GM21526 (cell line): Measurements from ENCODE around the gene PLEKHN1.
A peak's percentile ranks its signal among the peaks of the same experiment; 100 is the strongest.
"Not testable (repeated sequence)": the region's sequence is repeated elsewhere in the genome, so short reads cannot be mapped to it uniquely, and the experiment has no call there.

ENCODE experiments used
- ATAC-seq: cut with Tn5 transposase; IDR thresholded peaks from one replicate; pipeline ENCODE4 v1.9.1; 2021; ENCODE audit warnings: moderate library complexity; ENCODE audit not compliant: unreplicated experiment, low FRiP score

PLEKHN1 gene

GRCh38 chr1:1003618-1004419, 37.5 kb downstream of the PLEKHN1 start:
- no peak for ATAC-seq

GRCh38 chr1:1004420-1004779, 38.1 kb downstream of the PLEKHN1 start:
- ATAC-seq = no peak

DNA sequence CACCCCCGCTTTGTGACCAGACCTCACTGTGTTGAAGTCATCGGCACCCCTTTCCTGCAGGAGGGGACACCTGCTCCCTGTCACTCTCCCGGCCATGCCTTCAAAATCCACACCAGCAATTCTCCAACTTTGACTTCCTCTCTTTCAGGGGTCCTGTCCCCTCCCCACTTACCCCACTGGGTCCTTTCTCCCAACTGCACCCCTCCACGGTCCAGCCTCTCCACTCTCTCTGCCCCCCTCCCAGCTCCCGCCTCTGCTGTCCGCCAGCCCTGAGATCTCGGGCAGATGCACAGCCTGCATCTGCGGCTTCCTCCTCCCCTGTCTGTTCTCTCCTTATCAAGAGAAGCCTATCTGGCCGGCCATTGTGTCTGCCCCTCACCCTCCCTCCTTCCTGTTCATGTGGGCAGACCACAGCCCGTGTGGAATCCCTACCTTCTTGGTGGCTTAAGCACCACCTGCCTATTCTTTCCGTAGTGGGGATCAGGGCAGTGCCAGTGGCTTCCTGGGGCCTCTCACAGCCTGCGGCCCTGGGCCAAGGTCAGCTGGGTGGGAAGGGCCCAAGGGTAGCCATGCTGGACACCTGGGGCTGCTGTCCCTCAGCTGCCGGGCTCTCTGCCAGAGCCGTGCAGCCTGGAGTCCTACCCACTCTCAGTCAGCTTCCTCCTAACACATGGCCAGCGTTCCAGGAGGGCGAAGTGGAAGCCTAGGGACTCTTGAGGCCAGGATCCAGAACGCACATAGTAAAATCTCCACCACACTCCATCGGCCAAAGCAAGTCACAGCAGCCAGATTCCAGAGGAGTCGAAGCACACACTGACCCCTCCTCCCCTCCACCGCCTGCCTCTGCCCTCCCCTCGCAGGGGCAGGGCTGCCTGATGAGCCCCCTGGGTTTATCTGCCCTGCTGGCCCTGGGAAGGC, 38.8 kb downstream of the PLEKHN1 start:
- no peak for ATAC-seq

GRCh38 chr1:1005774-1006304, 39.6 kb downstream of the PLEKHN1 start:
- no peak for ATAC-seq

- ATAC-seq = no peak
Measured at GRCh38 chr1:1006305-1007159, 40.2 kb downstream of the PLEKHN1 start.

DNA sequence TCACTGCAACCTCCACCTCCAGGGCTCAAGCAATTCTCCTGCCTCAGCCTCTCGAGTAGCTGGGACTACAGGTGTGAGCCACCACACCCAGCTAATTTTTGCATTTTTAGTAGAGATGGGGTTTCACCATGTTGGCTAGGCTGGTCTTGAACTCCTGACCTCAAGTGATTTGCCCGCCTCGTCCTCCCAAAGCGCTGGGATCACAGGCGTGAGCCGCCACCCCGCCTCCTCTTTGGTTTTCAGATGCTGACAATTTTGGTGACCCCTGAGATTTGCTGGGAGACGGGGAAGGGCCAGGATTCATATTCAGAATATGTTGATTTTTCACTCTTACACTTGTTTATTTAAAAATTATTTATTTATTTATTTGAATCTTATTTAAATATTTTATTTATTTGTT, 43.8 kb downstream of the PLEKHN1 start:
- ATAC-seq = not testable (repeated sequence)

DNA sequence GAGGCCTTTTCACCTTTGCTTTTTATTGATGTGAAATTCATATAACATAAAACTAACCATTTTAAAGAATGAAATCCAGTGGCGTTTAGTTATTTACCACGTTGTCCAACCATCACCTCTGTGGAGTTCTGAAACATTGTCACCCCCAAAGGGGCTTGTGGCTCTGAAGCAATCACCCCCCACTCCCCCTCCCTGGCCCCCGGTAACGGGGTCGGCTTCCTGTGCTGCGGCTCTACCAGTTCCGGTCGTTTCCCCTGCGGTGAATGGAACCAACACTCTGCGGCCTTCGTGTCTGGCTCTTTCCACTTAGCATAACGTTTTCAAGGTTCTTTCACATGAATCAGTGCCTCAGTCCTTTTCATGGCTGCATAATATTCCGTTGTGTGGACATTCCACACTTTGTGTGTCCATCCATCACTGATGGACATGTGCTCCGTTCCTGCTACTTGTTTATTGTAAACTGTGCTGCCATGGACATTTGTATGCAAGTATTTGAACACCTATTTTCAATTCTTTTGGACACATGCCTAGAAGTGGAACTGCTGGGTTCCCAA, 45.2 kb downstream of the PLEKHN1 start:
- no peak for ATAC-seq

- ATAC-seq = not testable (repeated sequence)
Measured at GRCh38 chr1:1012736-1013104, 46.4 kb downstream of the PLEKHN1 start.

- ATAC-seq = peak; percentile 60
Measured at GRCh38 chr1:1013105-1013921, 47.0 kb downstream of the PLEKHN1 start, which contains the start of gene ISG15. Gene ISG15, plus strand, starts transcription at chr1:1013497. Its CDS starts 77 bp downstream, at chr1:1013574.

DNA sequence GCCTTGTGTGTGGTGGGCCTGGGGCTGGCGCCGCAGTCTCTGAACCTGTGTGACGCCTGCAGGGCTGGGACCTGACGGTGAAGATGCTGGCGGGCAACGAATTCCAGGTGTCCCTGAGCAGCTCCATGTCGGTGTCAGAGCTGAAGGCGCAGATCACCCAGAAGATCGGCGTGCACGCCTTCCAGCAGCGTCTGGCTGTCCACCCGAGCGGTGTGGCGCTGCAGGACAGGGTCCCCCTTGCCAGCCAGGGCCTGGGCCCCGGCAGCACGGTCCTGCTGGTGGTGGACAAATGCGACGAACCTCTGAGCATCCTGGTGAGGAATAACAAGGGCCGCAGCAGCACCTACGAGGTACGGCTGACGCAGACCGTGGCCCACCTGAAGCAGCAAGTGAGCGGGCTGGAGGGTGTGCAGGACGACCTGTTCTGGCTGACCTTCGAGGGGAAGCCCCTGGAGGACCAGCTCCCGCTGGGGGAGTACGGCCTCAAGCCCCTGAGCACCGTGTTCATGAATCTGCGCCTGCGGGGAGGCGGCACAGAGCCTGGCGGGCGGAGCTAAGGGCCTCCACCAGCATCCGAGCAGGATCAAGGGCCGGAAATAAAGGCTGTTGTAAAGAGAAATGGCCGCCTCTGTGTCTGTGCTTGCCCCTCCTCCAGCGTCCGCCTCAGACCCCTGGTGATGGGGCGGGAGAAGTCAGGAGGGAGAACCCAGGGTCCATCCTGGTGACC, 47.8 kb downstream of the PLEKHN1 start:
- no peak for ATAC-seq

DNA sequence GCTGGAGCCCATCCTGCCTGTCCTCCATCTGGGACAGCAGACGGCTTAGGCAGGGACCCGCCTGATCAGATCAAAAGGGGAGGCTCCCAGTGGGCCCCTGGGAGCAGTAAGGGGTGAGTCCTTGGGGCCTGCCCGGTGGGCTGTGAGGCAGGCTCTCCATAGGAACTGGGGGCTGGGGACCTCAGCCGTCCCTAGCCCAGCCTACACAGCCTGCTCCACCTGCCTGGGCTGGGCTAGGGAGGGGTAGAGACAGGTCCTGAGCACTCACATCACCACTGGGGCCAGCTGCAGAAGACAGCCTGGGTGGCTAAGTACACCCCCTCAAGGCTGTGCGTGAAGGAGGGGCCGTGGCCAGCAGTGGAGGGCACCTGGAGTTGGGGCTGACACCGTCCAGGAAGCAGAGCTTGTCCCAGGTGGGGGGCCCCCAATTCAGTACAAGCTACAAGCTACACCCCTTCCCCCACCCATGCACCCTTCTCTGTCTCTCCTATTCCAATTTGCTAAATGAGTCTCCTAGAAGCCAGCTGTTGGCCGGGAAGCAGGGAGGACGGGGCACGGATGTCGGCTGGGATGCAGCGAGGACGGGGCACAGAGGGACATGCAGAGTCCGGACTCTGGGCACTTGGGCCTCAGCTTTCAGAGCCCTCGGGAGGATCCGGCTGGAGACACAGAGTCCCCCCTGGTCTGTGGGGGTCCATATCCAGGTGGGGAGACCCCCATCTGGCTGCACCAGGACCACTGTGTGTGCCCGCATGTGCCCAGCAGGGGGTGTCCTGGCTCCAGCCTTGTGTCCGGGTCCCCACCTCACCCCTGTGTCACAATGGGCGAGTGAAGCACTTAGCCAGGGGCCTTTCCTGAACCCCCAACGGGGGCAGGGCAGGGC, 48.8 kb downstream of the PLEKHN1 start:
- no peak for ATAC-seq

GRCh38 chr1:1017397-1018320, 51.4 kb downstream of the PLEKHN1 start:
- ATAC-seq = not testable (repeated sequence)

DNA sequence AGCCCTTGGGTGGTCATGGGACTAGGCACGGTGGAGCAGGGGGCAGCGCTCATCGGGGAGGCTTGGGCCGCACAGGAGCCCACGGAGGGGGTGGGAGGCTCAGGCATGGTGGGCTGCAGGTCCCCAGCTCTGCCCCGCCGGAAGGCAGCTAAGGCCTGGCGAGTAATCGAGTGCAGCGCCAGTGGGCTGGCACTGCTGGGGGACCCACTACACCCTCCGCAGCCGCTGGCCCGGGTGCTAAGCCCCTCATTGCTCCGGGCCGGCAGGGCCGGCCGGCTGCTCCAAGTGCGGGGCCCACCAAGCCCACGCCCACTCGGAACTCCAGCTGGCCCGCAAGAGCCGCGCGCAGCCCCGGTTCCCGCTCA, 52.0 kb downstream of the PLEKHN1 start:
- not testable (repeated sequence) for ATAC-seq

DNA sequence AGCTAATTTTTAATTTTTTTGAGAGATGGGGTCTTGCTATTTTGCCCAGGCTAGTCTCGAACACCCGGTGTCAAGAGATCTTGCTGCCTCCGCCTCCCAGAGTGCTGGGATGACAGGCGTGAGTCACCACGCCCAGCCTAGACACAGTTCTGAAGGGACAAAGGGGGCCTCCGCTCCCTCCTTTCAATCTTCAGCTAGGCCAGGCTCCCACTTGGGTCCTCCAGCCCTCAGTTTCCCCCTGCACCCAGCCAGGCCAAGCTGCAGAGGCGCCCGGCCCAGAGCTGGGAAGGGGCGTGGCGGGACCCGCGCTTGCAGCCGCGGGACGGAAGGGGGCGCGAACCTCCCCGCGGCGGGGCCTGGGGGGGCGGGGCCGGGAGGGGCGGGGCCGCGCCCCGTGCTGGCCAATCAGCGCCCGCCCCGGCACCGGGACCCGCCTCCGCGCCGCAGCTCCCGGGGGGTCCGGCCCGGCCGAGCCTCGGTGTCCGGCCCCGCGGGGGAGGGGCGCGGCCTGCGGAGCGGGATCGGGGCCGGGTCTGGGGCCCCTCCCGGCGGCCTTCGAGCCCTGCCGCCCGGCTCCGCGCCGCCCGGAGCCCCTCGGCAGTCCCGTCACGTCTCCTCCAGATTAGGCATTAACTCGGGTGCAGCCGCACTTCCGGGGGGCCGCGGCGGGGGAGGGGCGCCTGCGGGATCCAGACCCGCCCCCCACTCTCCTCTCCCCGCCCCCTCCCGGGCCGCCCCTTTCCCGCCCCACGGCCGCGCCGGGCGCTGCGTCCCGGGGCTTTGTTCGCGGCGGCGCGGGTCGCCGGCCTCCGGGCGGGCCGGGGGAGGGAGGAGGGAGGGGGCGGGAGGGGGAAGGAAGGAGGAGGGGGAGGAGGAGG, 53.1 kb downstream of the PLEKHN1 start:
- ATAC-seq = peak; percentile 59

- peak; percentile 17 for ATAC-seq
Measured at GRCh38 chr1:1020000-1020404, 53.7 kb downstream of the PLEKHN1 start, which contains the start of gene AGRN. Gene AGRN, plus strand, starts transcription at chr1:1020120. Its CDS starts 53 bp downstream, at chr1:1020173.
